ENCODE measurements around the gene NQO1.

The NQO1 gene

GRCh38 chr16:69691980-69692911, 34.1 kb downstream of the NQO1 start:
- Mint-ChIP-seq H3K9me3 (no peaks in the 10 kb centered on the region), H3K4me1 (no peaks in the 10 kb centered on the region), H3K27ac (peak overlapping the region; percentile 26), H3K36me3 (ENCODE audit: low read depth) (peaks cover 53% of the 10 kb centered on the region), H3K4me3 (no peak overlapping the region), H3K27me3 (ENCODE audit: low read depth, poor library complexity) (no peaks in the 10 kb centered on the region)
- no peak for DNase-seq
- no peak for TF ChIP-seq CTCF (IDR thresholded peaks at IDR 0.05)

GRCh38 chr16:69688589-69688988, 37.8 kb downstream of the NQO1 start:
- H3K9me3 Mint-ChIP-seq, result no peaks in the 10 kb centered on the region
- H3K36me3 Mint-ChIP-seq (ENCODE audit: low read depth), result peaks cover 58% of the 10 kb centered on the region
- H3K4me1 Mint-ChIP-seq, result no peaks in the 10 kb centered on the region
- no peak overlapping the region for H3K4me3 Mint-ChIP-seq
- H3K27ac Mint-ChIP-seq, result no peak overlapping the region
- no peaks in the 10 kb centered on the region for H3K27me3 Mint-ChIP-seq (ENCODE audit: low read depth, poor library complexity)
- no peak for TF ChIP-seq CTCF (IDR thresholded peaks at IDR 0.05)
- DNase-seq, result no peak

- H3K27me3 Mint-ChIP-seq (ENCODE audit: low read depth, poor library complexity), result no peaks in the 10 kb centered on the region
- DNase-seq, result no peak
- no peak for TF ChIP-seq CTCF (IDR thresholded peaks at IDR 0.05)
- no peak overlapping the region for H3K4me3 Mint-ChIP-seq
- no peak overlapping the region for H3K27ac Mint-ChIP-seq
- H3K4me1 Mint-ChIP-seq, result no peaks in the 10 kb centered on the region
- peaks cover 74% of the 10 kb centered on the region for H3K36me3 Mint-ChIP-seq (ENCODE audit: low read depth)
- no peaks in the 10 kb centered on the region for H3K9me3 Mint-ChIP-seq
These were observed 46.0 kb downstream of the NQO1 start for GRCh38 chr16:69680358-69680757.

- DNase-seq, result no peak
- Mint-ChIP-seq H3K9me3 (no peaks in the 10 kb centered on the region), H3K4me1 (no peaks in the 10 kb centered on the region), H3K36me3 (ENCODE audit: low read depth) (peaks cover 51% of the 10 kb centered on the region), H3K27me3 (ENCODE audit: low read depth, poor library complexity) (no peaks in the 10 kb centered on the region), H3K27ac (no peak overlapping the region), H3K4me3 (no peak overlapping the region)
- TF ChIP-seq CTCF (IDR thresholded peaks at IDR 0.05), result no peak
These were observed 53.2 kb downstream of the NQO1 start for GRCh38 chr16:69672998-69673713.

GRCh38 chr16:69672315-69672997, 53.9 kb downstream of the NQO1 start:
- no peaks in the 10 kb centered on the region for H3K9me3 Mint-ChIP-seq
- no peak for DNase-seq
- no peak overlapping the region for H3K27ac Mint-ChIP-seq
- H3K4me1 Mint-ChIP-seq, result no peaks in the 10 kb centered on the region
- no peak for TF ChIP-seq CTCF (IDR thresholded peaks at IDR 0.05)
- H3K4me3 Mint-ChIP-seq, result no peak overlapping the region
- no peaks in the 10 kb centered on the region for H3K27me3 Mint-ChIP-seq (ENCODE audit: low read depth, poor library complexity)
- peaks cover 51% of the 10 kb centered on the region for H3K36me3 Mint-ChIP-seq (ENCODE audit: low read depth)

Measured in nephron progenitor cell (in vitro differentiated cells).